Left ventricle myocardium inferior (tissue), 1 donor: ENCODE measurements around the gene CACNA1F. TPM values are rescaled to one million over a fixed set of nuclear protein-coding genes. Genes with fewer than 3 reads are reported as not detected.

Source experiments
- DNase-seq: peaks from one replicate; pipeline ENCODE4 v3.0.0-alpha.2; 2020
- H3K27ac ChIP-seq: fragments of 200-600 bp; replicated peaks from 2 replicates; pipeline ENCODE4 v1.8.0; 2021
- H3K27me3 ChIP-seq: fragments of 200-600 bp; 2 replicates; pipeline ENCODE4 v1.8.0; 2021; ENCODE audit warnings: low read depth
- H3K36me3 ChIP-seq: fragments of 200-600 bp; 2 replicates; pipeline ENCODE4 v1.8.0; 2021
- H3K4me1 ChIP-seq: fragments of 200-600 bp; 2 replicates; pipeline ENCODE4 v1.8.0; 2021
- H3K4me3 ChIP-seq: fragments of 200-600 bp; 2 replicates; pipeline ENCODE4 v1.8.0; 2021; ENCODE audit warnings: mild to moderate bottlenecking, moderate library complexity
- H3K9me3 ChIP-seq: fragments of 200-600 bp; replicated peaks from 2 replicates; pipeline ENCODE4 v1.8.0; 2021
- intact Hi-C: fragments of 100-400 bp; cut with micrococcal nuclease; formaldehyde crosslinking; loops from one replicate; pipeline ENCODE4 v1.11.0; 2022
- total RNA-seq: library from RNA; stranded (reverse); fragmentation: NEBNext Ultra II Directional; extraction: Animal tissue kit (Norgen Biotek cat#: 25700); gene quantifications from one replicate; pipeline ENCODE4 v1.2.1, GENCODE V29; 2021
- TF ChIP-seq, protein P1 (sequence below): fragments of 200-600 bp; IDR thresholded peaks from 2 replicates; pipeline ENCODE4 v1.8.0; 2021; ENCODE audit warnings: antibody characterized with exemption, mild to moderate bottlenecking, borderline replicate concordance
- donor health status: DM: no; HTN: yes; CAD: no; lungs with severe emphysema.

CACNA1F gene
- total RNA-seq, 1 donor from 2014 or later, result 0.08 TPM

DNA sequence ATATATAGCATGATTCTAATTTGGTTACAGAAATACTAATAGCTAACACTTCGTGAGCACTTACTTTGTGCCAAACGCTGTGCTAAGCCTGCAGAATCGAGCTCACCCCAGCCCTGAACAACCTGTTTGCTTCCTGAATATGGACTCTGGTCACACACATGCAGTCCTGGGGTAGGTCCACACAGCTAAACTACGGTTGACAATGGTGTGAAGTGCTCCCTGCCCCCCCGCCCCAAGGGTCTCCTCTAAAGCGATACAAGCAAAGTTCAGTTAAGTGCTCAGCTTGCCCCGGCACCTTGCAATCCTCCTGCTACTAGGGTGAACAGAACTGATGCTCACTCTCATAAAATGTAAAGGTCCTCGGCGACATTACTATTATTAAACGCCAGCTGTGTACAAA lies 30.5 kb upstream of the CACNA1F start:
- no peak for DNase-seq
- Histone ChIP-seq H3K4me1 (no peaks in the 10 kb centered on the region), H3K9me3 (no peaks in the 10 kb centered on the region), H3K4me3 (no peak overlapping the region), H3K27me3 (no peaks in the 10 kb centered on the region), H3K36me3 (no peaks in the 10 kb centered on the region), H3K27ac (no peak overlapping the region)
- TF ChIP-seq, protein P1, sequence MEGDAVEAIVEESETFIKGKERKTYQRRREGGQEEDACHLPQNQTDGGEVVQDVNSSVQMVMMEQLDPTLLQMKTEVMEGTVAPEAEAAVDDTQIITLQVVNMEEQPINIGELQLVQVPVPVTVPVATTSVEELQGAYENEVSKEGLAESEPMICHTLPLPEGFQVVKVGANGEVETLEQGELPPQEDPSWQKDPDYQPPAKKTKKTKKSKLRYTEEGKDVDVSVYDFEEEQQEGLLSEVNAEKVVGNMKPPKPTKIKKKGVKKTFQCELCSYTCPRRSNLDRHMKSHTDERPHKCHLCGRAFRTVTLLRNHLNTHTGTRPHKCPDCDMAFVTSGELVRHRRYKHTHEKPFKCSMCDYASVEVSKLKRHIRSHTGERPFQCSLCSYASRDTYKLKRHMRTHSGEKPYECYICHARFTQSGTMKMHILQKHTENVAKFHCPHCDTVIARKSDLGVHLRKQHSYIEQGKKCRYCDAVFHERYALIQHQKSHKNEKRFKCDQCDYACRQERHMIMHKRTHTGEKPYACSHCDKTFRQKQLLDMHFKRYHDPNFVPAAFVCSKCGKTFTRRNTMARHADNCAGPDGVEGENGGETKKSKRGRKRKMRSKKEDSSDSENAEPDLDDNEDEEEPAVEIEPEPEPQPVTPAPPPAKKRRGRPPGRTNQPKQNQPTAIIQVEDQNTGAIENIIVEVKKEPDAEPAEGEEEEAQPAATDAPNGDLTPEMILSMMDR, result no peak
- intact Hi-C loops, result no loop called here

- no peak overlapping the region for H3K27ac ChIP-seq
- TF ChIP-seq, protein P1, result no peak
- no peaks in the 10 kb centered on the region for H3K9me3 ChIP-seq
- no peaks in the 10 kb centered on the region for H3K27me3 ChIP-seq
- no peaks in the 10 kb centered on the region for H3K36me3 ChIP-seq
- DNase-seq, result no peak
- no peak overlapping the region for H3K4me3 ChIP-seq
- intact Hi-C loops, result no loop called here
- H3K4me1 ChIP-seq, result no peaks in the 10 kb centered on the region
Observed at GRCh38 chrX:49262603-49263002, 29.5 kb upstream of the CACNA1F start.

DNA sequence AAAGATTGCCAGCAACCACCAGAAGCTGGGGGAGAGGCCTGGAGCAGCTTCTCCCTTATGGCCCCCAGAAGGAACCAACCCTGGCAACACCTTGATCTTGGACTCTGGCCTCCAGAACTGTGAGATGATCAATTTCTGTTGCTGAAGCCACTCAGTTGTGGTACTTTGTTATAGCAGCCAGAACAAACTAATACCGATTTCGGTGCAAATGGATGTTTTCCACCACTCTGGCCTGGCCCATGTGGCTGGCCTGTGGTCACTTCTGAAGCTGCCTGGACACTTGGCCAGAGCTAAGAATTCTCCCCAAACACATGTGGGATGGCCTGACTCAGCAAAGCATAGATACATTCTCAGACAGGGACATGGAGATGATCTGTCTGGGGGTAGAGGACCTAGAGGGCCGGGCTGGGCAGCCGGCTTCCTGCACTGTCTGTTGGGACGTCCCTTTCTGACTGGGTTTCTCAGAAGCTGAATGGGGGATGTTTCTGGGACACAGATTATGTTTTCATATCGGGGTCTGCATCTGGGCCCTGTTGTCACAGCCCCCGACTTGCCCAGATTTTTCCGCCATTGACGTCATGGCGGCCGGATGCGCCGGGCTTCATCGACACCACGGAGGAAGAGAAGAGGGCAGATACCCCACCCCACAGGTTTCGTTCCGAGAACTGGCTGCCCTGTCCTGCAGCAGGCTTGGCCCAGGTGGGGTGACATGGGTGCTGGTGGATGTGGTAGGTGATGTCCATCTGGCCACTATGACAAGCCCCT lies 27.3 kb upstream of the CACNA1F start:
- no peak for DNase-seq
- intact Hi-C loops, result no loop called here
- no peaks in the 10 kb centered on the region for H3K9me3 ChIP-seq
- no peak overlapping the region for H3K4me3 ChIP-seq
- no peak overlapping the region for H3K27ac ChIP-seq
- TF ChIP-seq, protein P1, result no peak
- H3K36me3 ChIP-seq, result no peaks in the 10 kb centered on the region
- no peaks in the 10 kb centered on the region for H3K27me3 ChIP-seq
- H3K4me1 ChIP-seq, result no peaks in the 10 kb centered on the region

DNA sequence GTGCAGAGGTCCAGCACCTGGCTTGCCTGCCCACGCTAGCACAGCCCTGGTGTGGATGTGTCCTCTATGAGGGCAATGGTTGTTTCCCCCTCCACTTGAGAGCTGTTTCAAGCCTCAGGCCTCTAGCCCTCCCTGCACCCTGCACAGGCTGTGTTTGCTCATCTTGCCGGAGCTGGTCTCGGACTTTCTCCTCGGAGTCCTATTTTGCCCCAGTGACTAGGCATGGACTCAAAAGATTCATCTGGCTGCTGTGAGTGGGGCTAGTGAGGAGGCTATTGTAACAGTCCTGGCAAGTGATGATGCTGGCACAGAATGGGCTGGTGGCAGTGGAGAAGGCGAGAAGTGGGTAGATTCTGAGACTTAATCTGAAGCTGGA lies 25.6 kb upstream of the CACNA1F start:
- Histone ChIP-seq H3K27me3 (no peaks in the 10 kb centered on the region), H3K36me3 (no peaks in the 10 kb centered on the region), H3K27ac (no peak overlapping the region), H3K4me1 (no peaks in the 10 kb centered on the region), H3K4me3 (no peak overlapping the region), H3K9me3 (no peaks in the 10 kb centered on the region)
- intact Hi-C loops, result no loop called here
- DNase-seq, result no peak
- TF ChIP-seq, protein P1, result no peak

DNA sequence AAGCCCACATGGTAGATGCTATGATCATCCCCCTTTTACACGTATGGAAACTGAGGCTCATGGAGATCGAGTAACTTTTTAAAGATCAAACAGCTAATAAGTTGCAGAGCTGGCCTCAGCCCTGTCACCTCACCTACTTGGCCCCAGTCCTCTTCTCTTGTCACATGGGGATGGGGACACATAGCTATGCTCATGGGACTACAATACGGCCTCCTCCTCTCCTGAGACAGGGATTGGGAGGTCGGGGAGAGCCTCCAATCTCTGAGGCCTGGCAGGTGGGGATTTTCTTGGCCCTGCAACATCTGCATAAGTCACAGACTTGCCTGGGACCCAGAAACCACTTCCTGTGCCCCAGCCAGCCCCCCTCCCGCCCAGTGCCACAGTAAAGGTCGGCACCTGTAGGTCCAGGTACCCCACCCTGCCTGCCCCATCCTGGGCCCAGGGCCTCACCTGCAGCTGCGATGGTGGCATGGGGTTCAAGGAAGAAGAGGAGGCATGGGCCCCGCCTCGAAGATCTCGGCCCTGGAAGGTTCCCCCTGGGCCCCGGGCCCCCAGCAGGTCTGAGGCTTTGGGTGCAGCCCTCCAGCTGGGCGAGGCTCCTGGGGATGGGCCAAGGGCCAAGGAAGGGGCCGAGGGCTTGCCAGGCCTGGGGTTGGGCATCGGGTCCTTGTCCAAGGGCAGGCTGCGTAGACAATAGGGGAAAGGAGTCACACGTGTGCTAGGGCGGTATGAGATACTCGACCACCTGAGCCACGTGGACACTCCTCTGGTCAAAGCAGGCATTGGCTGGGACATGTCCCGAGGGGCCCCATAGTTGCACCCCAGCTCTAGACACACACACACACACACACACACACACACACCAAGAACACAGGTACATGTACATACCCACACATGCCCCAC lies 25.0 kb upstream of the CACNA1F start:
- no peaks in the 10 kb centered on the region for H3K27me3 ChIP-seq
- intact Hi-C loops, result no loop called here
- TF ChIP-seq, protein P1, result no peak
- H3K4me1 ChIP-seq, result no peaks in the 10 kb centered on the region
- H3K36me3 ChIP-seq, result no peaks in the 10 kb centered on the region
- no peak for DNase-seq
- no peaks in the 10 kb centered on the region for H3K9me3 ChIP-seq
- H3K27ac ChIP-seq, result no peak overlapping the region
- H3K4me3 ChIP-seq, result no peak overlapping the region
